DND-41 (cell line): ENCODE data around the gene ESRRA.

Experiments used
- CTCF ChIP-seq: IDR thresholded peaks from 2 replicates; pipeline ENCODE4 v1.5.1; 2012; ENCODE audit warnings: borderline replicate concordance, low read length, moderate library complexity, mild to moderate bottlenecking; ENCODE audit not compliant: poor library complexity, severe bottlenecking; ENCODE audit errors: extremely low read depth
- EZH2 ChIP-seq: IDR thresholded peaks from 3 replicates; pipeline ENCODE4 v1.6.1; 2012; ENCODE audit warnings: borderline replicate concordance, low read depth, mild to moderate bottlenecking, moderate library complexity, low read length, inconsistent platforms; ENCODE audit not compliant: severe bottlenecking

GRCh38 chr11:64295760-64296159, 9.6 kb upstream of the ESRRA start:
- TF ChIP-seq CTCF: no peak
- TF ChIP-seq EZH2: no peak
